Measurements from ENCODE around the gene APOA4. TPM values are rescaled to one million over a fixed set of nuclear protein-coding genes. Genes with fewer than 3 reads are reported as not detected.

The APOA4 gene
- total RNA-seq, 1 donor from 2014 or later, result not detected

DNA sequence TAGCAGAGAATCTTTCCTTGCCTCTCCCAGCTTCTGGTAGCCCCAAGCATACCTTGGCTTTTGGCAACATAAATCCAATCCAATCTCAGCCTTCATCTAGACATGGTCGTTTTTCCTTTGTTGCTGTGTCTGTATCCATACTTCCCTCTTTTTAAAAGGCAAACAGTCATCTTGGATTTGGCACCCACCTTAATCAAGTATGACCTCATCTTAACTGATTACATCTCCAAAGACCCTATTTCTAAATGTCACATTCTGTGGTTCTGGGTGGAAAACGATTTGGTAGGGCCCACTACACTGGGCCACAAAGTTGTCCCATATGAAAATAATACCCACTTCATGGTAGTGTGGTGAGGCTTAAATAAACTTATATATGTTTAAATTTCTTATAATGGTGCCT is 51.2 kb downstream of the APOA4 start:
- peaks cover 43% of the 10 kb centered on the region for H3K4me1 Mint-ChIP-seq (ENCODE audit: low read depth)

More for the DNA sequence above, 51.2 kb downstream of the APOA4 start:
- H3K27ac Mint-ChIP-seq, result peak overlapping the region; percentile 97
- no peak for DNase-seq (ENCODE audit: low spot score)
- H3K9me3 Mint-ChIP-seq, result no peaks in the 10 kb centered on the region
- intact Hi-C loops (cut with micrococcal nuclease), result loop anchor here (2.0 kb wide), 1 partner anchor 327 kb away; the partner anchor contains the start of gene SIK3
- peak overlapping the region; percentile 99 for H3K4me3 Mint-ChIP-seq
- peaks cover 20% of the 10 kb centered on the region for H3K36me3 Mint-ChIP-seq (ENCODE audit: low read depth)
- no peaks in the 10 kb centered on the region for H3K27me3 Mint-ChIP-seq (ENCODE audit: insufficient read depth)

Other genes starting within 250 kb of the APOA4 start
- gene BUD13, start 50.3 kb downstream of the APOA4 start, total RNA-seq, result 30.0 and 33.4 TPM in 2 replicates
- 104 TPM in 2 replicates for gene ZPR1, start 35.3 kb downstream of the APOA4 start, total RNA-seq
- gene APOA5, start 31.4 kb downstream of the APOA4 start, total RNA-seq, result not detected in 2 replicates
- gene APOC3, start 6.6 kb upstream of the APOA4 start, total RNA-seq, result not detected in 2 replicates
- gene APOA1, start 14.3 kb upstream of the APOA4 start, total RNA-seq, result 0.22 TPM in 1 of 2 replicates, not detected in the other

Measured in activated T-helper 1 cell treated with anti-CD3 and anti-CD28 coated beads, Interleukin-12 subunit alpha, Interleukin-12 subunit beta, Interleukin-2, Interleukin-4 antibody, amounts not matched to agents 30 ng/mL and 10 ng/mL and 1 ng/mL, durations not matched to agents 14 hours and 24 hours and 36 hours (primary cell).